GM19351 (cell line): ENCODE results near the gene ARHGEF26.

Experiments
- ATAC-seq: cut with Tn5 transposase; IDR thresholded peaks from one replicate; pipeline ENCODE4 v1.9.1; 2021; ENCODE audit warnings: mild to moderate bottlenecking, moderate library complexity; ENCODE audit not compliant: unreplicated experiment

Gene ARHGEF26

DNA sequence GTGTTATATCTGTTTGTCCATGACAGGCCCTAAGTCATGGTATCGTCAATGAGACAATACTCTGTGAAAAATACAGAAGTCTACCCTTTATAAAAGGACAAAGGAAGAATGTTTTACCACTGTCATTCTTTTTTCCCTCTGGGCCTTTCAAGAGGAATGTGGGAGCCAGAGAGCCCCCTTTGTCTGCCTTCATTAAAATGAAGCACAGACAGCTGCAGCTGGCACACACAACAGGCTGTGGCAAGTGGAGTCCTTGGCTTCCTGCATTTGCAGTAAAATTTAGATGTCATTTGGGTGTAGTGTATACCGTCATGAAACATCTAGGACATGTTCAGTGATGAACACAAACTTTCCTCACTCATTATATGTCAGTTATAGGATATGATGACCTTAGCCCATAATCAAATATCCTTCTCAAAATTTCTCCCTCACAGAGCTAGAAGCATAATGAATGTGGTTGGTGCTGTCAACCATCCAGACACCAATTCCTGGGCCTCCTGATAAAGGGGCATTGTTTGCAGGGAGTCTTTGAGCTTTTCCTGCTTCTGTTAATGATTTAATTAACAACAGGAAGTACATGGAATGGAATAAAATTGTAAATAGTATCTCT is 126.7 kb downstream of the ARHGEF26 start:
- no peak for ATAC-seq

DNA sequence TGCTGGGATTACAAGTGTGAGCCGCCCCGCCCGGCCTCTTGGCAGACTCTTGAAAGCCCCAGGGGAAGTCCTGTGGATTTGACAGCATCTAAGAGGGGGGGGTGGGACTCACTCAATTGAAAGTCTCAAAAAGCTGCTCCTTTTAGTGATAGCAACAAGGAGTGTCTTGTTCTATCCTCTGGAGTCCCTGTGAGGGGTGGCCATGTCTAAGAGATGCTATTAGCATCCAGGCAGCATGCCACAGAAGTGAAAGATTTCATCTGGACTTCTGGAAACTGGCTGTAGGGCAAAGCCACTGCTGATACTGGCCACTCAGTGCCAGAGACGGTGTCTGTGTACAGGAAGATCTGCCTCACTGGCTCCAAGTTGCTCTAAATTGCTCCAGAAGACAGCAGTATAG is 129.1 kb downstream of the ARHGEF26 start:
- ATAC-seq, result no peak

DNA sequence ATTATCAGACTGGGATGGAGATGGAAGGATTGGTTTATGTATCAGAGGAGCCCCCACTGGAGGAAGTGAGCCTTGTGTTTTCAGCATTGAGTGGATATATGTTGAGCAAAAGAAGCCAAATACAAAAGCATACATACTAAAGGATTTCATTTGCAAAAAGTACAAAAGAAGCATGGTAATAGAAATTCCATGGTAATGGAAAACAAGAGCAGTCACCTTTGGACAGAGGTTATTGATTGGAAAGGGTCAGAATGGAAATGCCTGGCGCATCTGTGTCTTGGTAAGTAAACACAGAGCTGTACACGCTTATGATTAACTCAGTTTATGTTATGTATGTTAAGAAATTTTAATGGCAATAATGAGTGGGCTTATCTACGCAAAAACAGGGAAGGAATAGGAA is 130.4 kb downstream of the ARHGEF26 start:
- no peak for ATAC-seq

GRCh38 chr3:154252759-154253638 is 131.8 kb downstream of the ARHGEF26 start:
- ATAC-seq, result peak; percentile 97

- no peak for ATAC-seq
Observed at GRCh38 chr3:154254527-154254926, 133.3 kb downstream of the ARHGEF26 start.

DNA sequence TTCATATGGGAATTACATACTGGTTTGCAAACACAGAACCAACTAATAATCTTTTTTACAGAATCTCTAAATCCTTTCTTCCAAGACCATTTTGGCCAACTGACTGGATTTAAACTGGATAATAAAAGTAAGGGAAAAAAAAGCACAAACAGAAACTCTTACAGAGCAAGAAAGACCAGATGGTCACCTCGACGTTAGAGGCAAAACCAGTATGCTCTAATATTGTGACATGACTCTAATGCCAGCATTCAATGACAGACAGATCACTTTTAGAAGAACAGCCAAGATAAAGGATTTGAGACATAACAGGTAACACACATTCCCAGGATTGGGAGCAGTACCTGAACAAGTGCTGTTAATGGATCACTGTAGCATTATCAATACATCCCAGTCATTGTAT is 152.2 kb downstream of the ARHGEF26 start:
- ATAC-seq, result no peak

GRCh38 chr3:154274348-154274747 is 153.2 kb downstream of the ARHGEF26 start:
- no peak for ATAC-seq

DNA sequence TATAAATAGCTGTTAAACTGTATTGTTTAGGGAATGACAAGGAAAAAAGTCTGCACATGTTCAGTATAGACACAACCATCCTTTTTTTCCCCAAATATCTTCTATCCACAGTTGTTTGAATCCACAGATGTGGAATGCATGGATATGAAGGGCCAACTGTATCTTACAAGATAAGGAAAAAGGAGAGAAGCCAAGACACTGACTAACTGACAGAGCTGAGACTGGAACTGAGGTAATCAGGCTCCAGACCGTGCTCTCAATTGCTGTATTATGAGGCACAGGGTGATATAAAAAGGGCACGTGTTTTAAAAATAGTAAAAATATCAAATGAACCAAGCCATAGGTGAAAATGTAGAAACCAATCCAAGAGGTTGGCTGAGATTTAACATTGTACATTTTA is 154.1 kb downstream of the ARHGEF26 start:
- ATAC-seq, result no peak

DNA sequence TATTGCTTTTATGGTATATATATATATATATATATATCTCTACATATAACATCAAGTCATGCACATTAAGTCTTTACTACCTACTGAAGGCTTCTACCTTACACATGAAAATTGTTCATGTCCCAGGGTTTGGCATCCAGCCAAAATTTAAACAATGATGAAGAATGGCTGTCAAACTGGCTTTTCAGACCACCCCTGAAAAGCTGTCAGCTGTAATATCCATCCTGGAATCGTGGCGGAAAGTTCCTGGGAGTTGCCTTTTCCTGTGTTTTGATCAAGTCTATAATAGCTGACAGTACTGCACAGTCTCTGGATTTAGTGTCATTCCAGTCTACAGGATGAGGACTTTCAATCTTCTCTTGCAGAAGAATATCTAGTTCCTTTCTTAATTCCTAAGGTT is 154.8 kb downstream of the ARHGEF26 start:
- no peak for ATAC-seq

- ATAC-seq, result no peak
Observed at GRCh38 chr3:154280161-154280560, 159.0 kb downstream of the ARHGEF26 start.

GRCh38 chr3:154285221-154285620 is 164.0 kb downstream of the ARHGEF26 start:
- ATAC-seq, result no peak

GRCh38 chr3:154290187-154290586 is 169.0 kb downstream of the ARHGEF26 start:
- no peak for ATAC-seq

DNA sequence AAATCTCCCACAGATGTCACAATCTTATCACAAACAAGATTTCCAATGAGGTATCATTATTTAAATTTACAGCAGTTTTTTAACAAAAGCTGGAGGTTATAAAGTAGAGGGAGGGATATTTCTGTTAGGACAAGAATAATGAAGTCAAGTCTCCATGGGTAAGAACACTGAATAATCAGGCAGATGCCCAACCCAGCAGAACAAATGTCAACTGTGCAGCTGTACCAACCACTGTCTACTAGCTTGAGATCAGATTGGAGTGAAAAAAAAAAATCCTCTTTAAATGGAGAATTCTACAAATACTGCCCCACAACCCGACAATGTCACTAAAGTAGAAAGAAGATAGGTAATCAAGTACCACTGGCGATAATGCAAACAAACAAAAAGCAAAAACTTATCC is 172.8 kb downstream of the ARHGEF26 start:
- no peak for ATAC-seq

GRCh38 chr3:154301561-154301960 is 180.4 kb downstream of the ARHGEF26 start:
- ATAC-seq, result no peak

DNA sequence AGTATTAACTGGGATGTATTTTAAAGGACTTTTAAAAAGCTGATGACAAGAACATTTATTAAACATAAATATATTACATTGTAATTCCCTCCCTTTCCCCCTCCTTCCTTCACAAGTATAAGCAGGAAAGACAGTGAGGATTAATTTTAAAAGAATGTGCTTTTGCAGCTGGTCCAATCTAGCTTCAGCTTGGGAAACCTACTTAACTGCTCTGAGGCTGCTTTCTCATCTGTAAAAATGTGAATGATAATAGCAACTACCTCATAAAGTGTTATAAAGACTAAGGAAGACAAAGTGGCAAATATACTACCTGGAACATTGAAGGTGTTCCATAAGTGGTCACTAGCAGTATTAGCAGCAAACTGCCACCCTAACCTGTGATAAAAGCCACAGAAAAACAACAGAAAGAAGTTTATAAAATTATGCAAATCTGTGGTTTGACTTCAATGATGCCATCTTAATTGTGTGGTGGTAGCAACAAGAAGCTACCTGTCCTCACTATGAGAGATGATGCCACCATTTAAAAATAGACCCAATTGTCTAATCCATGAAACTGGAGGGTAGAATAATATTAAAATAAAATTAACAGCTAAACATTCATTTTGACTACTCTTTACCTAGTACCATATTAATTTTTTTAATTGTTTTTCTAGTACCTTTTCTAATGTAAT is 183.1 kb downstream of the ARHGEF26 start:
- peak; percentile 58 for ATAC-seq

GRCh38 chr3:154304936-154305335 is 183.7 kb downstream of the ARHGEF26 start:
- no peak for ATAC-seq

GRCh38 chr3:154307363-154307762 is 186.2 kb downstream of the ARHGEF26 start:
- ATAC-seq, result no peak
